Airway epithelial cell (primary cell): ENCODE results near the gene RGP1. TPM values are rescaled to one million over a fixed set of nuclear protein-coding genes. Genes with fewer than 3 reads are reported as not detected.

ENCODE experiments used
- total RNA-seq: library from RNA; depleted of rRNA; stranded (reverse); fragments of >200 nt; gene quantifications from 2 replicates; pipeline ENCODE4 v1.2.3, GENCODE V29; 2015

The RGP1 gene, protein sequence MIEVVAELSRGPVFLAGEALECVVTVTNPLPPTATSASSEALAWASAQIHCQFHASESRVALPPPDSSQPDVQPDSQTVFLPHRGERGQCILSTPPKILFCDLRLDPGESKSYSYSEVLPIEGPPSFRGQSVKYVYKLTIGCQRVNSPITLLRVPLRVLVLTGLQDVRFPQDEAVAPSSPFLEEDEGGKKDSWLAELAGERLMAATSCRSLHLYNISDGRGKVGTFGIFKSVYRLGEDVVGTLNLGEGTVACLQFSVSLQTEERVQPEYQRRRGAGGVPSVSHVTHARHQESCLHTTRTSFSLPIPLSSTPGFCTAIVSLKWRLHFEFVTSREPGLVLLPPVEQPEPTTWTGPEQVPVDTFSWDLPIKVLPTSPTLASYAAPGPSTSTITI
- 14.4 and 17.4 TPM in 2 replicates for total RNA-seq

GRCh38 chr9:35748858-35749514 lies at the start of gene RGP1, which contains the start of gene GBA2:
Gene RGP1, plus strand, starts transcription at chr9:35749287. Its CDS starts 469 bp downstream, at chr9:35749756.
Gene GBA2, minus strand, starts transcription at chr9:35749228. Its CDS starts 524 bp downstream, at chr9:35748704.

DNA sequence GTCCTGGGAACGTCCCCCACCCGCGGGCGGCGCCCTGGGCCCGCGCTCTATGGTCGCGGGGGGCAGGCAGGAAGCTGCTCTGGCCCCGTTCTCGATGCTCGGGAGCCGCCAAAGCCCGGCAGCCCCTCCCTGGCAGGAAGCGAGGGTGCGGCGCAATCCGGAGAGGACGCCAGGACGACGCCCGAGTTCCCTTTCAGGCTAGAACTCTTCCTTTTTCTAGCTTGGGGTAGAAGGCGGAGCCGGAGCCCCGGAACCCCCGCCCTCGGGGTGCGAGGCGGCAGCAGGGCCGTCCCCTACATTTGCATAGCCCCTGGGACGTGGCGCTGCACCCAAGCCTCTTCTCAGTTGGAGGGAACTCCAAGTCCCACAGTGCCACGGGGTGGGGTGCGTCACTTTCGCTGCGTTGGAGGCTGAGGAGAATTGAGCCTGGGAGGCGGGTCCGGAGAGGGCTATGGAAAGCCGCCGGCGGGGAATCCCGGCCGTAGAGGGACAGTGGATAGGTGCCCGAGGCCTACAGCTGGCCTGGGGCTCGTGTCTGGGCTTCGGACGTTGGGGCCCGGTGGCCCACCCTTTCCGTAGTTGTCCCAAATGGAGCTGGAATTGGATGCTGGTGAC lies 16.8 kb upstream of the RGP1 start, which contains the start of the genes CREB3 and TLN1:
Gene CREB3, plus strand, starts transcription at position 482 of the 615 bp plus-strand sequence. Its CDS starts 107 bp downstream, at position 589.
Gene TLN1, minus strand, starts transcription at position 11 of the 615 bp plus-strand sequence. CDS start 6,501 bp downstream, outside the sequence.

DNA sequence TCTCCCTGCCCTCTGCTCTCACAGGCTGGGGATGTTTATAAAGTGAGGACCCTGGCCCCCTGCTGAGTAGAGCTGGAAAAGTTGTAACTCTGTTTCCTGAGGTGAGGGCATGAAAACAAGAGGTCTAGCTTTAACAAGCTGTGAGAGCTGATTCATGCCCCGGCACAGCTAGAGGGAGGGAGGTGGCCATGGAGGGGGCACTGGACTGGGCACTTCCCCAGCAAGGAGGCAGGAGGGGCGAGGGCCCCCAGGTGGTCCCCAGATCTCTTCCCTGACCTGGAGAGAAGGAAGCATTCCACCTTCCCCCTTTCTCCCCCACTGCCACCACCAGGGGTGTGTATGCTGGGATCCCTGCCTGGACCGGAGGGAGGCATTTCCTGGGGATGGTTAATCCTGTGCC lies 5.2 kb downstream of the RGP1 start, which contains the start of gene MSMP:
Gene MSMP, minus strand, starts transcription at position 13 of the 400 bp plus-strand sequence. CDS start 147 bp downstream, outside the sequence.

GRCh38 chr9:35791297-35791921 lies 42.3 kb downstream of the RGP1 start, which contains the start of gene NPR2:
Gene NPR2, plus strand, starts transcription at chr9:35791591. Its CDS starts 818 bp downstream, at chr9:35792409.

Other genes with a start within 250 kb of the RGP1 start
- gene TESK1, start 144.0 kb upstream of the RGP1 start, total RNA-seq, result 10.0 and 16.8 TPM in 2 replicates
- gene CD72, start 130.9 kb upstream of the RGP1 start, total RNA-seq, result 0.56 TPM in 1 of 2 replicates, not detected in the other
- not detected in 2 replicates for gene SIT1, start 98.4 kb upstream of the RGP1 start, total RNA-seq
- 4,407 and 7,542 TPM in 2 replicates for gene RMRP, start 91.3 kb upstream of the RGP1 start, total RNA-seq
- gene CCDC107, start 91.0 kb upstream of the RGP1 start, total RNA-seq, result 8.7 and 13.0 TPM in 2 replicates
- 5.5 and 6.5 TPM in 2 replicates for gene ARHGEF39, start 84.1 kb upstream of the RGP1 start, total RNA-seq
- 39.5 and 44.6 TPM in 2 replicates for gene CA9, start 75.4 kb upstream of the RGP1 start, total RNA-seq
- gene TPM2, start 59.4 kb upstream of the RGP1 start, total RNA-seq, result 256 and 320 TPM in 2 replicates
- 102 and 136 TPM in 2 replicates for gene TLN1, start 17.1 kb upstream of the RGP1 start, total RNA-seq
- 41.8 and 47.8 TPM in 2 replicates for gene CREB3, start 16.6 kb upstream of the RGP1 start, total RNA-seq
- 22.4 and 23.6 TPM in 2 replicates for gene GBA2, start 59 bp upstream of the RGP1 start, total RNA-seq
- gene MSMP, start 5.0 kb downstream of the RGP1 start, total RNA-seq, result not detected in 2 replicates
- 4.0 and 12.5 TPM in 2 replicates for gene NPR2, start 42.3 kb downstream of the RGP1 start, total RNA-seq
- not detected in 2 replicates for gene SPAG8, start 63.0 kb downstream of the RGP1 start, total RNA-seq
- gene HINT2, start 65.8 kb downstream of the RGP1 start, total RNA-seq, result 19.9 and 24.8 TPM in 2 replicates
- gene FAM221B, start 79.4 kb downstream of the RGP1 start, total RNA-seq, result not detected in 2 replicates
- gene TMEM8B, start 79.9 kb downstream of the RGP1 start, total RNA-seq, result 4.5 and 5.7 TPM in 2 replicates
- not detected in 2 replicates for gene OR13J1, start 121.1 kb downstream of the RGP1 start, total RNA-seq
- 1.1 TPM in 1 of 2 replicates, not detected in the other for gene HRCT1, start 156.9 kb downstream of the RGP1 start, total RNA-seq
- gene SPAAR, start 160.2 kb downstream of the RGP1 start, total RNA-seq, result 0.21 TPM in 1 of 2 replicates, not detected in the other
- gene OR2S2, start 208.9 kb downstream of the RGP1 start, total RNA-seq, result not detected in 2 replicates